HEK293 (cell line): Measurements from ENCODE around the gene LMNTD2.

ENCODE experiments used
- KLF7 ChIP-seq: fragments of 450-650 bp; formaldehyde crosslinking; IDR thresholded peaks from 2 replicates; pipeline ENCODE4 v1.5.1; 2016; ENCODE audit warnings: missing biosample characterization, missing genetic modification characterization, borderline replicate concordance
- YY1 ChIP-seq: fragments of 450-650 bp; formaldehyde crosslinking; IDR thresholded peaks from 2 replicates; pipeline ENCODE4 v1.5.1; 2018; ENCODE audit warnings: missing biosample characterization, missing genetic modification characterization
- ZBTB20 ChIP-seq: fragments of 450-650 bp; formaldehyde crosslinking; IDR thresholded peaks from 2 replicates; pipeline ENCODE4 v1.5.1; 2016; ENCODE audit warnings: missing biosample characterization, missing genetic modification characterization
- ZNF112 ChIP-seq: fragments of 450-650 bp; formaldehyde crosslinking; IDR thresholded peaks from 2 replicates; pipeline ENCODE4 v1.5.0; 2017; ENCODE audit warnings: missing biosample characterization, missing genetic modification characterization
- ZNF138 ChIP-seq: fragments of 450-650 bp; formaldehyde crosslinking; IDR thresholded peaks from 2 replicates; pipeline ENCODE4 v1.5.1; 2016; ENCODE audit warnings: missing biosample characterization, missing genetic modification characterization, borderline replicate concordance
- ZNF24 ChIP-seq: fragments of 450-650 bp; formaldehyde crosslinking; IDR thresholded peaks from 2 replicates; pipeline ENCODE4 v1.5.1; 2016; ENCODE audit warnings: missing biosample characterization, missing genetic modification characterization
- ZNF501 ChIP-seq: fragments of 450-650 bp; formaldehyde crosslinking; IDR thresholded peaks from 2 replicates; pipeline ENCODE4 v1.5.1; 2016; ENCODE audit warnings: missing biosample characterization, missing genetic modification characterization
- ZNF510 ChIP-seq: fragments of 450-650 bp; formaldehyde crosslinking; IDR thresholded peaks from 2 replicates; pipeline ENCODE4 v1.5.1; 2018; ENCODE audit warnings: mild to moderate bottlenecking, missing genetic modification characterization, missing biosample characterization; ENCODE audit not compliant: insufficient replicate concordance
- ZNF548 ChIP-seq: fragments of 450-650 bp; formaldehyde crosslinking; IDR thresholded peaks from 2 replicates; pipeline ENCODE4 v1.5.1; 2016; ENCODE audit warnings: missing biosample characterization, missing genetic modification characterization
- ZNF585B ChIP-seq: fragments of 450-650 bp; formaldehyde crosslinking; IDR thresholded peaks from 2 replicates; pipeline ENCODE4 v1.5.1; 2016; ENCODE audit warnings: missing biosample characterization, missing genetic modification characterization
- TF ChIP-seq, protein P1 (sequence below): fragments of 450-650 bp; formaldehyde crosslinking; IDR thresholded peaks from 2 replicates; pipeline ENCODE4 v1.5.1; 2016; ENCODE audit warnings: missing biosample characterization, missing genetic modification characterization
- TF ChIP-seq, protein P2 (sequence below): sonication (generic); formaldehyde crosslinking; IDR thresholded peaks from 2 replicates; pipeline ENCODE4 v1.8.1; 2022; ENCODE audit warnings: mild to moderate bottlenecking, moderate library complexity, missing genetic modification reagents
- TF ChIP-seq, protein P3 (sequence below): fragments of 450-650 bp; formaldehyde crosslinking; IDR thresholded peaks from 2 replicates; pipeline ENCODE4 v1.5.1; 2016; ENCODE audit warnings: missing biosample characterization, missing genetic modification characterization
- TF ChIP-seq, protein P4 (sequence below): fragments of 450-650 bp; formaldehyde crosslinking; IDR thresholded peaks from 2 replicates; pipeline ENCODE4 v1.5.1; 2016; ENCODE audit warnings: missing biosample characterization, missing genetic modification characterization

DNA sequence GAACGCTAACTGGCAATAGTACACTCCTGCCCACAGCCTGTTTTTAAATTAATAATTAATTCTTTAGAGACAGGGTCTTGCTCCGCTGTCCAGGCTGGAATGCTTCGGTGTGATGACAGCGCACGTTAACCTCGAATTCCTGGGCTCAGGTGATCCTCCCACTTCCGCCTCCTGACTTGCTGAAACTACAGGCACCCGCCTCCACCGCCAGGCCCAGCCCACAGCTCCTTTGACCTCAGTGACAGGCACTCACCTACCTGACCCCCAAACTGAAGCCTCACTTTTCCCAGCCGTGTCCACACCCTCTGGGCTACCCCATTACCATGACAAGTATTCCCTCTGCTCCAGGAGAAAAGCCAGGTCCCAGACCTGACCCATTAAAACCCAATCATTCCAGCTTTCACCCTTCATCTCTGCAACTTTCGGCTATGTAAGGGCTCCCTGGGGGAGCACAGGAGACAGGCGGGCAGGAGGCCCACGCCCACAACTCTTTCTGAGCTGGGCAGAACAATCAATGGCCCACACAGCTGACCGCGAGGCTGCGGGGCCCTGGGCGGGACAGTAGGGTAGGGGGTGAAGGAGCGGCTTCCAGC, 730 bp downstream of the LMNTD2 start:
- TF ChIP-seq ZNF510 (tag by site-specific recombination) (no peak), ZNF112 (tag by site-specific recombination) (no peak), YY1 (tag by site-specific recombination) (no peak), KLF7 (no peak), ZNF24 (tag by site-specific recombination) (no peak), ZNF548 (tag by site-specific recombination) (no peak), ZBTB20 (tag by site-specific recombination) (no peak), ZNF585B (tag by site-specific recombination) (no peak), ZNF501 (tag by site-specific recombination) (no peak), ZNF138 (tag by site-specific recombination) (no peak)
- TF ChIP-seq, protein P1, sequence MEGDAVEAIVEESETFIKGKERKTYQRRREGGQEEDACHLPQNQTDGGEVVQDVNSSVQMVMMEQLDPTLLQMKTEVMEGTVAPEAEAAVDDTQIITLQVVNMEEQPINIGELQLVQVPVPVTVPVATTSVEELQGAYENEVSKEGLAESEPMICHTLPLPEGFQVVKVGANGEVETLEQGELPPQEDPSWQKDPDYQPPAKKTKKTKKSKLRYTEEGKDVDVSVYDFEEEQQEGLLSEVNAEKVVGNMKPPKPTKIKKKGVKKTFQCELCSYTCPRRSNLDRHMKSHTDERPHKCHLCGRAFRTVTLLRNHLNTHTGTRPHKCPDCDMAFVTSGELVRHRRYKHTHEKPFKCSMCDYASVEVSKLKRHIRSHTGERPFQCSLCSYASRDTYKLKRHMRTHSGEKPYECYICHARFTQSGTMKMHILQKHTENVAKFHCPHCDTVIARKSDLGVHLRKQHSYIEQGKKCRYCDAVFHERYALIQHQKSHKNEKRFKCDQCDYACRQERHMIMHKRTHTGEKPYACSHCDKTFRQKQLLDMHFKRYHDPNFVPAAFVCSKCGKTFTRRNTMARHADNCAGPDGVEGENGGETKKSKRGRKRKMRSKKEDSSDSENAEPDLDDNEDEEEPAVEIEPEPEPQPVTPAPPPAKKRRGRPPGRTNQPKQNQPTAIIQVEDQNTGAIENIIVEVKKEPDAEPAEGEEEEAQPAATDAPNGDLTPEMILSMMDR (tag by site-specific recombination) = no peak
- TF ChIP-seq, protein P2, sequence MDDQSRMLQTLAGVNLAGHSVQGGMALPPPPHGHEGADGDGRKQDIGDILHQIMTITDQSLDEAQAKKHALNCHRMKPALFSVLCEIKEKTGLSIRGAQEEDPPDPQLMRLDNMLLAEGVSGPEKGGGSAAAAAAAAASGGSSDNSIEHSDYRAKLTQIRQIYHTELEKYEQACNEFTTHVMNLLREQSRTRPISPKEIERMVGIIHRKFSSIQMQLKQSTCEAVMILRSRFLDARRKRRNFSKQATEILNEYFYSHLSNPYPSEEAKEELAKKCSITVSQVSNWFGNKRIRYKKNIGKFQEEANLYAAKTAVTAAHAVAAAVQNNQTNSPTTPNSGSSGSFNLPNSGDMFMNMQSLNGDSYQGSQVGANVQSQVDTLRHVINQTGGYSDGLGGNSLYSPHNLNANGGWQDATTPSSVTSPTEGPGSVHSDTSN (CRISPR knock-in tag) = no peak
- TF ChIP-seq, protein P3, sequence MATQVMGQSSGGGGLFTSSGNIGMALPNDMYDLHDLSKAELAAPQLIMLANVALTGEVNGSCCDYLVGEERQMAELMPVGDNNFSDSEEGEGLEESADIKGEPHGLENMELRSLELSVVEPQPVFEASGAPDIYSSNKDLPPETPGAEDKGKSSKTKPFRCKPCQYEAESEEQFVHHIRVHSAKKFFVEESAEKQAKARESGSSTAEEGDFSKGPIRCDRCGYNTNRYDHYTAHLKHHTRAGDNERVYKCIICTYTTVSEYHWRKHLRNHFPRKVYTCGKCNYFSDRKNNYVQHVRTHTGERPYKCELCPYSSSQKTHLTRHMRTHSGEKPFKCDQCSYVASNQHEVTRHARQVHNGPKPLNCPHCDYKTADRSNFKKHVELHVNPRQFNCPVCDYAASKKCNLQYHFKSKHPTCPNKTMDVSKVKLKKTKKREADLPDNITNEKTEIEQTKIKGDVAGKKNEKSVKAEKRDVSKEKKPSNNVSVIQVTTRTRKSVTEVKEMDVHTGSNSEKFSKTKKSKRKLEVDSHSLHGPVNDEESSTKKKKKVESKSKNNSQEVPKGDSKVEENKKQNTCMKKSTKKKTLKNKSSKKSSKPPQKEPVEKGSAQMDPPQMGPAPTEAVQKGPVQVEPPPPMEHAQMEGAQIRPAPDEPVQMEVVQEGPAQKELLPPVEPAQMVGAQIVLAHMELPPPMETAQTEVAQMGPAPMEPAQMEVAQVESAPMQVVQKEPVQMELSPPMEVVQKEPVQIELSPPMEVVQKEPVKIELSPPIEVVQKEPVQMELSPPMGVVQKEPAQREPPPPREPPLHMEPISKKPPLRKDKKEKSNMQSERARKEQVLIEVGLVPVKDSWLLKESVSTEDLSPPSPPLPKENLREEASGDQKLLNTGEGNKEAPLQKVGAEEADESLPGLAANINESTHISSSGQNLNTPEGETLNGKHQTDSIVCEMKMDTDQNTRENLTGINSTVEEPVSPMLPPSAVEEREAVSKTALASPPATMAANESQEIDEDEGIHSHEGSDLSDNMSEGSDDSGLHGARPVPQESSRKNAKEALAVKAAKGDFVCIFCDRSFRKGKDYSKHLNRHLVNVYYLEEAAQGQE (tag by site-specific recombination) = no peak
- TF ChIP-seq, protein P4, sequence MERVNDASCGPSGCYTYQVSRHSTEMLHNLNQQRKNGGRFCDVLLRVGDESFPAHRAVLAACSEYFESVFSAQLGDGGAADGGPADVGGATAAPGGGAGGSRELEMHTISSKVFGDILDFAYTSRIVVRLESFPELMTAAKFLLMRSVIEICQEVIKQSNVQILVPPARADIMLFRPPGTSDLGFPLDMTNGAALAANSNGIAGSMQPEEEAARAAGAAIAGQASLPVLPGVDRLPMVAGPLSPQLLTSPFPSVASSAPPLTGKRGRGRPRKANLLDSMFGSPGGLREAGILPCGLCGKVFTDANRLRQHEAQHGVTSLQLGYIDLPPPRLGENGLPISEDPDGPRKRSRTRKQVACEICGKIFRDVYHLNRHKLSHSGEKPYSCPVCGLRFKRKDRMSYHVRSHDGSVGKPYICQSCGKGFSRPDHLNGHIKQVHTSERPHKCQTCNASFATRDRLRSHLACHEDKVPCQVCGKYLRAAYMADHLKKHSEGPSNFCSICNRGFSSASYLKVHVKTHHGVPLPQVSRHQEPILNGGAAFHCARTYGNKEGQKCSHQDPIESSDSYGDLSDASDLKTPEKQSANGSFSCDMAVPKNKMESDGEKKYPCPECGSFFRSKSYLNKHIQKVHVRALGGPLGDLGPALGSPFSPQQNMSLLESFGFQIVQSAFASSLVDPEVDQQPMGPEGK (tag by site-specific recombination) = no peak
